ENCODE results near the gene PARP12.

The PARP12 gene

DNA sequence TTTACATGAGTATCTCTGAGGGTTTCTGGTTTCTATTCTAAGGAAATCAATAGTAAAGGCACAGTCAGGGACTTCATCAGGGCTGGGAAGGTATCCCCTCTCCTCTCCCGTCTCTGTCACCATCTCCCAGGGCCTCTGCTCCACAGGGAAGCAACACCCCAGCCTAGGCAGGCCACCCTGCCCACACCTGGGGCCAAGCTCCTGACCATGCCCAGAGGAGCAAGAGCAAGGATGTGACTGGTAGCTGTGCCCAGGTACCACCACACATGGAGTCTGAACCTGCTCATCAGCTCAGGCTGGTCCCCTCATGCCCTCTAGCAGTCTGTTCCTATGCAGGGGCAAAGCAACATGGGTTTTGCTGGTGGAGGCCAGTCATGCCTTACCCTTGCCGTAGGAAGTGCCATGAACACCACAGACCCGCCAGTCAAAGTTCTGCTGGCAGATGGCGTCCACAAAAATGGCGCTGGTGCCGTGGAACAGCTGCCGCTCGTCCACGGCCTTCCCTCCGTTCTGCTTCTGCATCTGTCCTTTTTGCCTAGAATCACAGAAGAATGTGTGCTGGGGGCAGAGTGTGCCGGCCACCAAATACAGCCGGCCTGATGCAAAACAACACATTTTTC lies 36.8 kb downstream of the PARP12 start:
- no peak overlapping the region for H3K27ac Mint-ChIP-seq (ENCODE audit: low read depth)
- ATAC-seq (replicated peaks; ENCODE audit: extremely low read depth, poor library complexity, severe bottlenecking): no peak
- H3K4me3 Mint-ChIP-seq: no peak overlapping the region
- H3K36me3 Mint-ChIP-seq (ENCODE audit: insufficient read depth): peaks cover 44% of the 10 kb centered on the region
- H3K27me3 Mint-ChIP-seq: no peaks in the 10 kb centered on the region
- no peak for DNase-seq (ENCODE audit: low spot score in 2 of 2)
- peaks cover 14% of the 10 kb centered on the region for H3K4me1 Mint-ChIP-seq
- H3K9me3 Mint-ChIP-seq: no peaks in the 10 kb centered on the region

DNA sequence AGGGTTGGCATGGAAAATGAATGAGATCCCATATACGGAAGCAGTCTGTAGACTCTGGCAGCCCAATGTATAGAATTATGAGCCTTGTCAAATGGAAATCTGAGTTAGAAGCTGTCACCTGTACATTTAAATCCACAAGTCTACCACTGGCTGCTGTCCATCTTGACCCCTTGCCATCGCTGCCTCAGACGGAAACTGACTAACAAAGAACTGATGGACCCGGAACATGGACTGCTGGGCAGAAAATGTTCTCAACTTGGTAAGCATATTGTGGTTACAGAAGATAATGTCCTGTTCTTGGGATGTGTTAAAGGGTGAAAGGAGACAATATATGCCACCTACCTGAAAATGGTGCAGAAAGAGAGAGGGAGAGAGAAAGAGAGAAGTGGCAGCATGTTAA lies 37.5 kb downstream of the PARP12 start:
- Mint-ChIP-seq H3K36me3 (ENCODE audit: insufficient read depth) (peaks cover 39% of the 10 kb centered on the region), H3K4me1 (peaks cover 14% of the 10 kb centered on the region), H3K4me3 (no peak overlapping the region), H3K27me3 (no peaks in the 10 kb centered on the region), H3K9me3 (no peaks in the 10 kb centered on the region), H3K27ac (ENCODE audit: low read depth) (no peak overlapping the region)
- no peak for DNase-seq (ENCODE audit: low spot score in 2 of 2)
- ATAC-seq (replicated peaks; ENCODE audit: extremely low read depth, poor library complexity, severe bottlenecking): no peak

GRCh38 chr7:140024585-140024984 lies 38.2 kb downstream of the PARP12 start:
- DNase-seq (ENCODE audit: low spot score in 2 of 2) (no peak), ATAC-seq (replicated peaks; ENCODE audit: extremely low read depth, poor library complexity, severe bottlenecking) (no peak)
- Mint-ChIP-seq H3K4me1 (peaks cover 10% of the 10 kb centered on the region), H3K4me3 (no peak overlapping the region), H3K36me3 (ENCODE audit: insufficient read depth) (peaks cover 39% of the 10 kb centered on the region), H3K27ac (ENCODE audit: low read depth) (peak overlapping the region; percentile 6), H3K9me3 (no peaks in the 10 kb centered on the region), H3K27me3 (no peaks in the 10 kb centered on the region)

DNA sequence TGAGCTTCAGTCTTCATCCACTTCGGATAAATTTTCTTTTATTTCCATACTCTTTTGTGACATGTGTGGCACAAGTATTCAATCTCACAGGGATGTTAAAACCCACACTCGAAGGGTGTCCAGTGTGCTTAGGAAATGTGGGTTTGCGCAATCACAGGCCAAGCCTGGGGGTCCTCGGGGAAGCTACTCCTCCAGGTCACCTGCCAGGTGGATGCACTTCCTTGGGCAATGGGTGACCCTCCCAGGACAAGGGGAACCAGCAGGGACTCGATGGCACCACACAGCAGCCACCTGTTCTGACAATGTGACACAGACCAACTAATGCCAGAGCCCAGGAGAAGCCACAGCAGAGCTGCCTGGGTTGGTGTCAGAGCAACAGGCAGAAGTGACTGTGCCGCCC lies 39.0 kb downstream of the PARP12 start:
- ATAC-seq (replicated peaks; ENCODE audit: extremely low read depth, poor library complexity, severe bottlenecking) (no peak), DNase-seq (ENCODE audit: low spot score in 2 of 2) (no peak)
- Mint-ChIP-seq H3K27me3 (no peaks in the 10 kb centered on the region), H3K36me3 (ENCODE audit: insufficient read depth) (peaks cover 38% of the 10 kb centered on the region), H3K9me3 (no peaks in the 10 kb centered on the region), H3K27ac (ENCODE audit: low read depth) (peak overlapping the region; percentile 6), H3K4me3 (no peak overlapping the region), H3K4me1 (peaks cover 8% of the 10 kb centered on the region)

- Mint-ChIP-seq H3K27me3 (no peaks in the 10 kb centered on the region), H3K4me1 (peaks cover 8% of the 10 kb centered on the region), H3K27ac (ENCODE audit: low read depth) (no peak overlapping the region), H3K36me3 (ENCODE audit: insufficient read depth) (peaks cover 32% of the 10 kb centered on the region), H3K9me3 (no peaks in the 10 kb centered on the region), H3K4me3 (no peak overlapping the region)
- DNase-seq (ENCODE audit: low spot score in 2 of 2) (no peak), ATAC-seq (replicated peaks; ENCODE audit: extremely low read depth, poor library complexity, severe bottlenecking) (no peak)
Measured at GRCh38 chr7:140022582-140023211, 40.1 kb downstream of the PARP12 start.

DNA sequence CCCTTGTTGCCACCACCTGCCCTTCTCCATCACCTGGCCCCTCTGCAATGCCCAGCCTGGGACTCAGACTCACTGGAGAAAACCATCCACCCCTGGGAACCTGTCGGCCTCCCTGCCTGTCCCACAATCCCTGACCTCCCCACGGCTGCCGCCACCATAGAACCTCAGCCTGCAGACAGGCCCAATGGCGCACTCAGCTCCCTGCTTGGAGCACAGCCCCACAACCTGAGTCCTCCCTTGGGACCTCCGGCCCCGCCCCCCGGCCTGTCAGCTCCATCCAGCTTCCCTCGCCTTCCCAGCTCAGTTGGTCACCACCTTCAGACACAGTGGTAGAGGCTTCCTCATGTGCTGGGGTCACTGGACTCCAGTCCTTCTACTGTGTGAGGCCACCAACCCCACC lies 41.1 kb downstream of the PARP12 start:
- ATAC-seq (replicated peaks; ENCODE audit: extremely low read depth, poor library complexity, severe bottlenecking): no peak
- Mint-ChIP-seq H3K36me3 (ENCODE audit: insufficient read depth) (peaks cover 31% of the 10 kb centered on the region), H3K4me3 (no peak overlapping the region), H3K4me1 (peaks cover 8% of the 10 kb centered on the region), H3K27me3 (no peaks in the 10 kb centered on the region), H3K9me3 (no peaks in the 10 kb centered on the region), H3K27ac (ENCODE audit: low read depth) (peak overlapping the region; percentile 68)
- DNase-seq (ENCODE audit: low spot score in 2 of 2): no peak

DNA sequence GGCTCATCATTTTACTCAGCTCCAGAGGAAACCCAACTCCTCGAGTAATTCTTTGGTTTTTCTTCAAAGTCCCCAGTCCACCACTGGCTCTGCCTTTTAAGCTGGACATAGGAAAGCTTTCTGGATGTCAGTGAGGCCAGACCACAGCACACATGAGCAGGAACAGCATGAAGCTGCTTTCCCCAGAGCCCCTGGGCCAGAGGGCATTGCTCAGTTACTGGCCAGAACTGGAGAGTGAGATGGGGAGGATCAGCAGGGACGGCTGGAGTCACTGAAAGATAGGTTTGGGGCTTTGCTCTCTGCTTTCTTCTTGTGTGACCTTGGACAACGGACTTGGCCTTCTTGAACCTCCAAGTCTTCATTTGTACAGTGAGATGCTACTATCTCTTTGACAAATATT lies 43.1 kb downstream of the PARP12 start:
- Mint-ChIP-seq H3K27me3 (no peaks in the 10 kb centered on the region), H3K36me3 (ENCODE audit: insufficient read depth) (peaks cover 20% of the 10 kb centered on the region), H3K4me1 (peaks cover 8% of the 10 kb centered on the region), H3K9me3 (no peaks in the 10 kb centered on the region), H3K4me3 (no peak overlapping the region), H3K27ac (ENCODE audit: low read depth) (no peak overlapping the region)
- ATAC-seq (replicated peaks; ENCODE audit: extremely low read depth, poor library complexity, severe bottlenecking) (no peak), DNase-seq (ENCODE audit: low spot score in 2 of 2) (no peak)

GRCh38 chr7:140019172-140019571 lies 43.6 kb downstream of the PARP12 start:
- Mint-ChIP-seq H3K27me3 (no peaks in the 10 kb centered on the region), H3K27ac (ENCODE audit: low read depth) (no peak overlapping the region), H3K4me1 (peaks cover 8% of the 10 kb centered on the region), H3K9me3 (no peaks in the 10 kb centered on the region), H3K36me3 (ENCODE audit: insufficient read depth) (peaks cover 17% of the 10 kb centered on the region), H3K4me3 (no peak overlapping the region)
- no peak for ATAC-seq (replicated peaks; ENCODE audit: extremely low read depth, poor library complexity, severe bottlenecking)
- no peak for DNase-seq (ENCODE audit: low spot score in 2 of 2)

- Mint-ChIP-seq H3K4me1 (peaks cover 8% of the 10 kb centered on the region), H3K27me3 (no peaks in the 10 kb centered on the region), H3K4me3 (no peak overlapping the region), H3K36me3 (ENCODE audit: insufficient read depth) (peaks cover 14% of the 10 kb centered on the region), H3K27ac (ENCODE audit: low read depth) (no peak overlapping the region), H3K9me3 (no peaks in the 10 kb centered on the region)
- DNase-seq (ENCODE audit: low spot score in 2 of 2) (no peak), ATAC-seq (replicated peaks; ENCODE audit: extremely low read depth, poor library complexity, severe bottlenecking) (no peak)
Measured at GRCh38 chr7:140018125-140019043, 44.4 kb downstream of the PARP12 start.

GRCh38 chr7:140017543-140017942 lies 45.2 kb downstream of the PARP12 start:
- peaks cover 8% of the 10 kb centered on the region for H3K4me1 Mint-ChIP-seq
- no peaks in the 10 kb centered on the region for H3K27me3 Mint-ChIP-seq
- peaks cover 7% of the 10 kb centered on the region for H3K36me3 Mint-ChIP-seq (ENCODE audit: insufficient read depth)
- no peak overlapping the region for H3K27ac Mint-ChIP-seq (ENCODE audit: low read depth)
- DNase-seq (ENCODE audit: low spot score in 2 of 2) (no peak), ATAC-seq (replicated peaks; ENCODE audit: extremely low read depth, poor library complexity, severe bottlenecking) (no peak)
- H3K9me3 Mint-ChIP-seq: no peaks in the 10 kb centered on the region
- no peak overlapping the region for H3K4me3 Mint-ChIP-seq

- Mint-ChIP-seq H3K36me3 (ENCODE audit: insufficient read depth) (peaks cover 6% of the 10 kb centered on the region), H3K9me3 (no peaks in the 10 kb centered on the region)
- no peak for ATAC-seq (replicated peaks; ENCODE audit: extremely low read depth, poor library complexity, severe bottlenecking)
Measured at GRCh38 chr7:140017034-140017433, 45.7 kb downstream of the PARP12 start.

GRCh38 chr7:140016540-140016939 lies 46.2 kb downstream of the PARP12 start:
- Mint-ChIP-seq H3K36me3 (ENCODE audit: insufficient read depth) (peaks cover 4% of the 10 kb centered on the region), H3K4me3 (no peak overlapping the region), H3K27me3 (no peaks in the 10 kb centered on the region), H3K9me3 (no peaks in the 10 kb centered on the region), H3K4me1 (no peaks in the 10 kb centered on the region), H3K27ac (ENCODE audit: low read depth) (no peak overlapping the region)
- ATAC-seq (replicated peaks; ENCODE audit: extremely low read depth, poor library complexity, severe bottlenecking) (no peak), DNase-seq (ENCODE audit: low spot score in 2 of 2) (no peak)

More at GRCh38 chr7:140017034-140017433, 45.7 kb downstream of the PARP12 start:
- Mint-ChIP-seq H3K27ac (ENCODE audit: low read depth) (no peak overlapping the region), H3K4me3 (no peak overlapping the region), H3K27me3 (no peaks in the 10 kb centered on the region), H3K4me1 (peaks cover 5% of the 10 kb centered on the region)
- DNase-seq (ENCODE audit: low spot score in 2 of 2): no peak

Data from central memory CD8-positive, alpha-beta T cell (primary cell).